Tibial nerve (tissue), 3 donors: Measurements from ENCODE around the gene ZNF3.

ENCODE experiments used
- POLR2A ChIP-seq, 2 donors: fragments of 450-650 bp; IDR thresholded peaks; one replicate each; pipeline ENCODE4 v1.6.1; 2017; ENCODE audit warnings: antibody characterized with exemption in 2 of 2, mild to moderate bottlenecking in 2 of 2, moderate library complexity in 2 of 2
- TF ChIP-seq, protein P1 (sequence below), 5 experiments: fragments of 200-600 bp in 3 of 5; fragments of 450-650 bp in 2 of 5; sonication (generic) in 3 of 5; IDR thresholded peaks; one replicate each; pipeline ENCODE4 v1.5.1; 2016 to 2019; ENCODE audit warnings: antibody characterized with exemption in 5 of 5, mild to moderate bottlenecking in 3 of 5, moderate library complexity in 2 of 5

DNA sequence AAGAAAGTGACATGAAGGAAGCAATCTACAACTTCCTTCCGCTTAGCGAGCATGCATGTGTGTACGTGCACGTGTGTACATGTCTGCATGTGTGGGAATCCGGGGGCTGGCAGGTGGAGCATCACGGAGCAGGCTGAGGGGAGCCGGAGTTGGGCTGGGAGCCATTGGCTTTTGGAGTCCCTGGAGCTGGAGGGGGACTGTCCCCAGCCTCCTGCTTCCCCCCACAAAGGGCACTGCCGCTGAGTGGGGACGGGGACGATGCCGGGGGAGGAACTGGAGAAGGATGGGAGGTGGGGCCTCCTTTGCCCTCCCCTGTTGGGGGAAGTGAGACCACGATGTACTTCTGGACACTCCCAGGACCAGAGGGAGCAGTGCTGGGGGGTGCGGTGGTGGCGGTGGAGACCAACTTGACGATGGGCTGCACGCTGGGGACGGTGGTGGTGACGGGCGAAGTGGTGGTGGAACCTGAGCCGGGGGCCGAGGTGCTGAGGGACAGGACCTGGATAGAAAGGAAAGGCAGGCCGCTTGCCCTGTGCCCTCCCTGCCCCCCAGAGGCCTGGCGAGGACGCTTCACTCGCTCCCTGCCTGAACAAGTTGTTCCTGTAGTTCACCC is 25.7 kb upstream of the ZNF3 start:
- no peak for TF ChIP-seq POLR2A (IDR thresholded peaks at IDR 0.05)
- TF ChIP-seq, protein P1, sequence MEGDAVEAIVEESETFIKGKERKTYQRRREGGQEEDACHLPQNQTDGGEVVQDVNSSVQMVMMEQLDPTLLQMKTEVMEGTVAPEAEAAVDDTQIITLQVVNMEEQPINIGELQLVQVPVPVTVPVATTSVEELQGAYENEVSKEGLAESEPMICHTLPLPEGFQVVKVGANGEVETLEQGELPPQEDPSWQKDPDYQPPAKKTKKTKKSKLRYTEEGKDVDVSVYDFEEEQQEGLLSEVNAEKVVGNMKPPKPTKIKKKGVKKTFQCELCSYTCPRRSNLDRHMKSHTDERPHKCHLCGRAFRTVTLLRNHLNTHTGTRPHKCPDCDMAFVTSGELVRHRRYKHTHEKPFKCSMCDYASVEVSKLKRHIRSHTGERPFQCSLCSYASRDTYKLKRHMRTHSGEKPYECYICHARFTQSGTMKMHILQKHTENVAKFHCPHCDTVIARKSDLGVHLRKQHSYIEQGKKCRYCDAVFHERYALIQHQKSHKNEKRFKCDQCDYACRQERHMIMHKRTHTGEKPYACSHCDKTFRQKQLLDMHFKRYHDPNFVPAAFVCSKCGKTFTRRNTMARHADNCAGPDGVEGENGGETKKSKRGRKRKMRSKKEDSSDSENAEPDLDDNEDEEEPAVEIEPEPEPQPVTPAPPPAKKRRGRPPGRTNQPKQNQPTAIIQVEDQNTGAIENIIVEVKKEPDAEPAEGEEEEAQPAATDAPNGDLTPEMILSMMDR (IDR thresholded peaks at IDR 0.05), result no peak
